ENCODE results near the gene SMOC2. TPM values are rescaled to one million over a fixed set of nuclear protein-coding genes. Genes with fewer than 3 reads are reported as not detected.

Gene SMOC2
- total and polyA plus RNA-seq, 2 donors (not counting 1 experiment from before 2014, with no cell fraction given), result 0.37 TPM; not detected in 1

DNA sequence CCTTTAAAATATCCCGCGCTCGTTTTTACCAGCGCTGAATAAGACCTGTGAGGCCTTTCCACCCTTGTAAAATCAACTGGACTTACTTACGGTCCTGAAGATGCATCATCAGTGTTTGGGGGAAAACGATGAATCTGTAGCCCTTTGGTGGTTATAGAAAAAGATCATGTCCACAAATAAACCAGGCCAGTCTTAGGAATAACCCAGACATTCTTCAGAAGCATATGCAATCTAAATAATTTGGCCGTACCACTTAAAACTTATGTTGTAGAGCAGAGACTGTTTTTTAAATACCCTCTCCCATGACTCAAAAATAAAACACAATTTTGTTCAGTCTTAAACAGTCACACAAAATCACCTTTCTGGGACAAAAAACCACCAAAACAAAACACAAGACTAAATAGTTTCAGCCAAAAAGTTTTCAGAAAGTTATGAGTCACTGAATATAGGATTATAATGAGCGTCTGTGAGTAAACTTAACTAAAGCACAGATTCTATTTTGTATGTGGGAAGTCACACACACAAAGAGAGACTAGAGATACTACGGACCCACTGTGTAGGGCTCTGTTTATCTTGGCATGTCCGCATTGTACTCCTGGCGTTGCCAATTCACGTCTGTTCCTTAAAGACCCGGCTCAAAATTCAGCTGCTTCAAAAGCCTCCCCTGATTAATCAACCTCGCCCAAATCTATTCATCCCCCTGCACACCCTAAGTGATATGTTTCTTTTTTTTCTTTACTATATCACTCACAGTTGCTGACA is 26.5 kb upstream of the SMOC2 start:
- POLR2A ChIA-PET, result no interaction called here
- H3K27ac Mint-ChIP-seq, result no peak overlapping the region
- Histone ChIP-seq H3K9me3 (ENCODE audit: control extremely low read depth in 1 of 3, control insufficient read depth in 2 of 3, insufficient read depth in 1 of 3, low read length in 2 of 3) (peaks cover 0 to 31% (median 0%) of the 10 kb centered on the region in 3 donors), H3K4me2 (replicated peaks; ENCODE audit: low read depth, low read length, poor library complexity, severe bottlenecking) (no peak overlapping the region), H4K20me1 (ENCODE audit: control insufficient read depth, insufficient read depth, low read length, poor library complexity, severe bottlenecking) (no peaks in the 10 kb centered on the region), H3K4me1 (ENCODE audit: control insufficient read depth in 2 of 2, insufficient read depth in 2 of 2, low read length in 2 of 2) (no peaks in the 10 kb centered on the region), H3K4me3 (ENCODE audit: control extremely low read depth in 1 of 5, extremely low read depth in 1 of 5, insufficient read depth in 1 of 5, low read depth in 2 of 5, low read length in 4 of 5) (no peak overlapping the region), H3K9ac (ENCODE audit: low read length) (no peak overlapping the region), H3K27me3 (replicated peaks in 1 of 4; ENCODE audit: control extremely low read depth in 1 of 4, control insufficient read depth in 3 of 4, insufficient read depth in 4 of 4, low read length in 3 of 4) (no peaks in the 10 kb centered on the region), H3K79me2 (ENCODE audit: control insufficient read depth, insufficient read depth, low read length) (no peaks in the 10 kb centered on the region), H3K36me3 (replicated peaks in 1 of 2; ENCODE audit: control extremely low read depth in 1 of 2, control insufficient read depth in 1 of 2, extremely low read depth in 1 of 2, insufficient read depth in 2 of 2, low read length in 1 of 2) (no peaks in the 10 kb centered on the region), H2AFZ (ENCODE audit: insufficient read depth, low read depth, low read length, poor library complexity, severe bottlenecking) (no peak overlapping the region), H3K27ac (ENCODE audit: low read length in 2 of 2) (no peak overlapping the region)
- no peaks in the 10 kb centered on the region for H3K4me1 Mint-ChIP-seq
- CTCF ChIA-PET, result no interaction called here
- H3K9me3 Mint-ChIP-seq (ENCODE audit: insufficient read depth), result no peaks in the 10 kb centered on the region
- DNase-seq (no peak), ATAC-seq (ENCODE audit: low read depth) (no peak)
- intact Hi-C loops (cut with micrococcal nuclease), result no loop called here
- no peak for TF ChIP-seq EZH2 (IDR thresholded peaks at IDR 0.05; ENCODE audit: borderline replicate concordance, insufficient read depth, low read depth, low read length, poor library complexity, severe bottlenecking)
- TF ChIP-seq, protein P1, sequence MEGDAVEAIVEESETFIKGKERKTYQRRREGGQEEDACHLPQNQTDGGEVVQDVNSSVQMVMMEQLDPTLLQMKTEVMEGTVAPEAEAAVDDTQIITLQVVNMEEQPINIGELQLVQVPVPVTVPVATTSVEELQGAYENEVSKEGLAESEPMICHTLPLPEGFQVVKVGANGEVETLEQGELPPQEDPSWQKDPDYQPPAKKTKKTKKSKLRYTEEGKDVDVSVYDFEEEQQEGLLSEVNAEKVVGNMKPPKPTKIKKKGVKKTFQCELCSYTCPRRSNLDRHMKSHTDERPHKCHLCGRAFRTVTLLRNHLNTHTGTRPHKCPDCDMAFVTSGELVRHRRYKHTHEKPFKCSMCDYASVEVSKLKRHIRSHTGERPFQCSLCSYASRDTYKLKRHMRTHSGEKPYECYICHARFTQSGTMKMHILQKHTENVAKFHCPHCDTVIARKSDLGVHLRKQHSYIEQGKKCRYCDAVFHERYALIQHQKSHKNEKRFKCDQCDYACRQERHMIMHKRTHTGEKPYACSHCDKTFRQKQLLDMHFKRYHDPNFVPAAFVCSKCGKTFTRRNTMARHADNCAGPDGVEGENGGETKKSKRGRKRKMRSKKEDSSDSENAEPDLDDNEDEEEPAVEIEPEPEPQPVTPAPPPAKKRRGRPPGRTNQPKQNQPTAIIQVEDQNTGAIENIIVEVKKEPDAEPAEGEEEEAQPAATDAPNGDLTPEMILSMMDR (IDR thresholded peaks at IDR 0.05), result no peak
- no peak overlapping the region for H3K4me3 Mint-ChIP-seq
- H3K27me3 Mint-ChIP-seq, result no peaks in the 10 kb centered on the region
- 93% methylated on average over 10 of the region's 14 CpGs for WGBS (ENCODE audit: insufficient coverage)

Measured in B cell (primary cell).